K562 (cell line): Measurements from ENCODE around the gene MDP1. TPM values are rescaled to one million over a fixed set of nuclear protein-coding genes. Genes with fewer than 3 reads are reported as not detected.
A peak's percentile ranks its signal among the peaks of the same experiment; 100 is the strongest.

Experiments used
- AFF1 ChIP-seq, 2 experiments: fragments of 450-650 bp; IDR thresholded peaks; 2 replicates each; pipeline ENCODE4 v1.6.1; 2018; ENCODE audit warnings: mild to moderate bottlenecking in 2 of 2, low read depth in 1 of 2; ENCODE audit not compliant: partially characterized antibody in 2 of 2
- ETV5 ChIP-seq: sonication (generic); formaldehyde crosslinking; IDR thresholded peaks from 2 replicates; pipeline ENCODE4 v1.4.0; 2020; ENCODE audit warnings: low read depth, mild to moderate bottlenecking, missing genetic modification reagents
- FOXK1 ChIP-seq: sonication (generic); formaldehyde crosslinking; IDR thresholded peaks from 2 replicates; pipeline ENCODE4 v1.8.0; 2022; ENCODE audit warnings: missing genetic modification reagents, mild to moderate bottlenecking, borderline replicate concordance
- GTF2E2 ChIP-seq: fragments of 200-800 bp; sonication (Bioruptor generic); IDR thresholded peaks from 2 replicates; pipeline ENCODE4 v1.6.1; 2016; ENCODE audit warnings: missing genetic modification characterization, missing compliant biosample characterization
- HDAC6 ChIP-seq: IDR thresholded peaks from 2 replicates; pipeline ENCODE4 v1.6.1; 2012; ENCODE audit warnings: low read depth, mild to moderate bottlenecking, control low read depth, inconsistent platforms, low read length, moderate library complexity
- HDAC8 ChIP-seq: fragments of 450-650 bp; IDR thresholded peaks from 2 replicates; pipeline ENCODE4 v1.6.1; 2016; ENCODE audit warnings: mild to moderate bottlenecking, missing genetic modification characterization, moderate library complexity, missing compliant biosample characterization
- HLTF ChIP-seq: fragments of 450-650 bp; IDR thresholded peaks from 2 replicates; pipeline ENCODE4 v1.6.1; 2016
- HNRNPUL1 ChIP-seq: fragments of 200-400 bp; formaldehyde crosslinking; IDR thresholded peaks from 2 replicates; pipeline ENCODE4 v1.6.1; 2017; ENCODE audit warnings: low read length
- IRF2 ChIP-seq: sonication (generic); formaldehyde crosslinking; IDR thresholded peaks from 2 replicates; pipeline ENCODE4 v1.8.1; 2022; ENCODE audit warnings: mild to moderate bottlenecking, missing genetic modification reagents
- KDM2B ChIP-seq: fragments of 250-450 bp; sonication (Bioruptor Pico); IDR thresholded peaks from 2 replicates; pipeline ENCODE4 v1.8.0; 2021; ENCODE audit warnings: mild to moderate bottlenecking, moderate library complexity
- NFE2 ChIP-seq: IDR thresholded peaks from 2 replicates; pipeline ENCODE4 v1.6.1; 2014; ENCODE audit warnings: antibody characterized with exemption, low read depth
- PCBP2 ChIP-seq: fragments of 200-400 bp; formaldehyde crosslinking; IDR thresholded peaks from 2 replicates; pipeline ENCODE4 v1.6.1; 2018; ENCODE audit warnings: low read length, low read depth, mild to moderate bottlenecking, moderate library complexity; ENCODE audit not compliant: poor library complexity, severe bottlenecking
- RBM17 ChIP-seq: fragments of 200-400 bp; formaldehyde crosslinking; IDR thresholded peaks from 2 replicates; pipeline ENCODE4 v1.6.1; 2017; ENCODE audit warnings: low read depth, mild to moderate bottlenecking, low read length, borderline replicate concordance
- RBM39 ChIP-seq: fragments of 200-400 bp; formaldehyde crosslinking; optimal IDR thresholded peaks from 2 replicates; pipeline ENCODE3; 2018; ENCODE audit warnings: low read depth, low read length
- RUNX1 ChIP-seq: sonication (generic); IDR thresholded peaks from 2 replicates; pipeline ENCODE4 v1.6.1; 2016; ENCODE audit warnings: antibody characterized with exemption, low read depth
- SIRT6 ChIP-seq: IDR thresholded peaks from one replicate; pipeline ENCODE4 v1.6.1; 2012; ENCODE audit warnings: low read depth, mild to moderate bottlenecking, control low read depth, inconsistent platforms, low read length, moderate library complexity
- SMAD4 ChIP-seq: fragments of 250-450 bp; sonication (Bioruptor Pico); conservative IDR thresholded peaks from 2 replicates; pipeline ENCODE4 v1.8.0; 2021; ENCODE audit warnings: inconsistent platforms, mild to moderate bottlenecking, moderate library complexity
- SMARCC2 ChIP-seq: fragments of 450-650 bp; IDR thresholded peaks from 2 replicates; pipeline ENCODE4 v1.6.1; 2017; ENCODE audit warnings: antibody characterized with exemption, moderate library complexity, mild to moderate bottlenecking, low read depth
- SRSF1 ChIP-seq: fragments of 200-400 bp; formaldehyde crosslinking; IDR thresholded peaks from 2 replicates; pipeline ENCODE4 v1.6.1; 2017; ENCODE audit warnings: mild to moderate bottlenecking, low read depth, low read length, moderate library complexity
- ZFP36 ChIP-seq: fragments of 150-350 bp; IDR thresholded peaks from 2 replicates; pipeline ENCODE4 v1.6.1; 2018; ENCODE audit warnings: low read length, low read depth; ENCODE audit not compliant: partially characterized antibody
- ZNF592 ChIP-seq: fragments of 450-650 bp; IDR thresholded peaks from 2 replicates; pipeline ENCODE4 v1.6.1; 2017; ENCODE audit warnings: antibody characterized with exemption, mild to moderate bottlenecking
- ZNF75A ChIP-seq: fragments of 450-650 bp; formaldehyde crosslinking; IDR thresholded peaks from 2 replicates; pipeline ENCODE4 v1.4.0; 2020; ENCODE audit warnings: mild to moderate bottlenecking
- polyA plus RNA-seq, 8 experiments: library from polyadenylated mRNA; depleted of rRNA in 4 of 8; stranded (reverse) in 5 of 8; unstranded in 3 of 8; fragments of >200 nt; fragmentation: Nextera tagmentation in 2 of 8; fragmentation: Illumina TruSeq in 1 of 8; extraction: Ambion mirVana in 2 of 8; extraction: Trizol in 1 of 8; gene quantifications; 2 replicates each; pipeline versions ENCODE4 v1.2.1 to v1.2.3, GENCODE V29; 2011 to 2014; ENCODE audit warnings: inconsistent platforms in 1 of 8, missing spikeins in 1 of 8
- total RNA-seq, 7 experiments: library from RNA; depleted of rRNA in 6 of 7; stranded (reverse); fragments of >200 nt in 6 of 7; fragmentation: Illumina TruSeq in 2 of 7; extraction: Trizol in 2 of 7; gene quantifications; 2 replicates each; pipeline versions ENCODE4 v1.2.1 to v1.2.3, GENCODE V29; 2011 to 2021; ENCODE audit warnings: low replicate concordance in 1 of 7

MDP1 gene
- total and polyA plus RNA-seq, 9 of the 15 experiments (the other 6 are each of a cell fraction or from before 2014, with no cell fraction given) = 2.7 to 29.6 (median 11.0) TPM

- TF ChIP-seq AFF1 (IDR thresholded peaks at IDR 0.05; ENCODE audit: low read depth in 1 of 2, partially characterized antibody in 2 of 2) = no peak
- no peak for TF ChIP-seq GTF2E2
- TF ChIP-seq RBM39 = no peak
- no peak for TF ChIP-seq PCBP2
- TF ChIP-seq ZNF592 = peak; percentile 45
- TF ChIP-seq SRSF1 = no peak
- TF ChIP-seq ZFP36 = no peak
- no peak for TF ChIP-seq SMARCC2
- no peak for TF ChIP-seq HDAC6
- TF ChIP-seq FOXK1 (CRISPR knock-in tag) = no peak
- no peak for TF ChIP-seq RBM17
- no peak; the same call in 1 of the 2 replicates for TF ChIP-seq NFE2
- TF ChIP-seq HNRNPUL1 = no peak
- no peak for TF ChIP-seq HDAC8 (tag)
- no peak for TF ChIP-seq KDM2B
- TF ChIP-seq RUNX1 = no peak
- TF ChIP-seq SMAD4 = peak; percentile 93
- no peak for TF ChIP-seq ZNF75A
- no peak; the same call in 1 of the 2 replicates for TF ChIP-seq ETV5 (CRISPR knock-in tag)
- no peak for TF ChIP-seq HLTF
- TF ChIP-seq SIRT6 = no peak
- no peak for TF ChIP-seq IRF2 (CRISPR knock-in tag)
These were observed 40.3 kb upstream of the MDP1 start (continued) for GRCh38 chr14:24255931-24256711.
